DND-41 (cell line): ENCODE measurements around the gene GNAI2.

ENCODE experiments used
- EZH2 ChIP-seq: IDR thresholded peaks from 3 replicates; pipeline ENCODE4 v1.6.1; 2012; ENCODE audit warnings: borderline replicate concordance, low read depth, mild to moderate bottlenecking, moderate library complexity, low read length, inconsistent platforms; ENCODE audit not compliant: severe bottlenecking
- TF ChIP-seq, protein P1 (sequence below): IDR thresholded peaks from 2 replicates; pipeline ENCODE4 v1.5.1; 2012; ENCODE audit warnings: borderline replicate concordance, low read length, moderate library complexity, mild to moderate bottlenecking; ENCODE audit not compliant: poor library complexity, severe bottlenecking; ENCODE audit errors: extremely low read depth

DNA sequence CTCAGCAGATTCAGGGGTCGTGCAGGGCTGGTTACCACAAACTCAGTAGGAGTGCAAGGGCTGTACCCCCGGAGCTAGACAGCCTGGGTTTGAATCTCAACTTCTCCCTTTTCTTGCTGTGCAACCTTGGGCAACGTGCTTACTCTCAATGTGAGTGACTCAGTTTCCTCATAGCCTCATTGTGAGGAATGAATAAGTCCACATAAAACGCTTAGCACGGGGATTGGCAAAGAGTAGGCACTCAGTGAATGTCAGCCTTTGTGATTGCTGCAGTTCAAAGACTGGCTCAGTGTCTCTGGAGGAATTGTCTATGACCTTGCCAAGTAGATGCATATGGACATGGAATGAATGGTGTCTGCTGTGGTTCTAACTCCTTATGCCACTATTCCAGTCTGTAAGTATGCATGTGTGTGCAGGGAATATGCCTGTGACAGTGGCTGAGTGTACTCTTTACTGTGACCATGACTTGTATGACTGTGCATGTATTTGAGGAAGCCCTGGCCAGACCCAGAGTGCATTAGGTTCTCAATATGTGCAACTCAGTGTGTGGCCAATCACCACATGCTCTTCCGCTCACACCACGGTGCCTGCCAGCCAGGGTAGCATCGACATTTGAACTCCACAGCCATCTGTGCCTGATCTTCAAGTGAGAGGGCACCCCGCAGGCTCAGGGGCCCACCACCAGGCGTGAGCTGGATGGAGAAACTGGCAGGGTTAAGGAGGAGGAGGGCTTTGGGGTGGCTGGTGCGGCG, 64.1 kb downstream of the GNAI2 start:
- TF ChIP-seq, protein P1, sequence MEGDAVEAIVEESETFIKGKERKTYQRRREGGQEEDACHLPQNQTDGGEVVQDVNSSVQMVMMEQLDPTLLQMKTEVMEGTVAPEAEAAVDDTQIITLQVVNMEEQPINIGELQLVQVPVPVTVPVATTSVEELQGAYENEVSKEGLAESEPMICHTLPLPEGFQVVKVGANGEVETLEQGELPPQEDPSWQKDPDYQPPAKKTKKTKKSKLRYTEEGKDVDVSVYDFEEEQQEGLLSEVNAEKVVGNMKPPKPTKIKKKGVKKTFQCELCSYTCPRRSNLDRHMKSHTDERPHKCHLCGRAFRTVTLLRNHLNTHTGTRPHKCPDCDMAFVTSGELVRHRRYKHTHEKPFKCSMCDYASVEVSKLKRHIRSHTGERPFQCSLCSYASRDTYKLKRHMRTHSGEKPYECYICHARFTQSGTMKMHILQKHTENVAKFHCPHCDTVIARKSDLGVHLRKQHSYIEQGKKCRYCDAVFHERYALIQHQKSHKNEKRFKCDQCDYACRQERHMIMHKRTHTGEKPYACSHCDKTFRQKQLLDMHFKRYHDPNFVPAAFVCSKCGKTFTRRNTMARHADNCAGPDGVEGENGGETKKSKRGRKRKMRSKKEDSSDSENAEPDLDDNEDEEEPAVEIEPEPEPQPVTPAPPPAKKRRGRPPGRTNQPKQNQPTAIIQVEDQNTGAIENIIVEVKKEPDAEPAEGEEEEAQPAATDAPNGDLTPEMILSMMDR = no peak
- TF ChIP-seq EZH2 = no peak
